GM10266 (cell line): Measurements from ENCODE around the gene DHTKD1.
"Not testable (repeated sequence)": the region's sequence is repeated elsewhere in the genome, so short reads cannot be mapped to it uniquely, and the experiment has no call there.

Experiments used
- DNase-seq: peaks from one replicate; pipeline ENCODE4 v3.0.0; 2012; ENCODE audit errors: extremely low spot score
- TF ChIP-seq, protein P1 (sequence below): IDR thresholded peaks from 2 replicates; pipeline ENCODE4 v1.5.1; 2012; ENCODE audit warnings: mild to moderate bottlenecking, low read depth; ENCODE audit not compliant: control insufficient read depth, insufficient read depth; ENCODE audit errors: missing control alignments

The DHTKD1 gene

DNA sequence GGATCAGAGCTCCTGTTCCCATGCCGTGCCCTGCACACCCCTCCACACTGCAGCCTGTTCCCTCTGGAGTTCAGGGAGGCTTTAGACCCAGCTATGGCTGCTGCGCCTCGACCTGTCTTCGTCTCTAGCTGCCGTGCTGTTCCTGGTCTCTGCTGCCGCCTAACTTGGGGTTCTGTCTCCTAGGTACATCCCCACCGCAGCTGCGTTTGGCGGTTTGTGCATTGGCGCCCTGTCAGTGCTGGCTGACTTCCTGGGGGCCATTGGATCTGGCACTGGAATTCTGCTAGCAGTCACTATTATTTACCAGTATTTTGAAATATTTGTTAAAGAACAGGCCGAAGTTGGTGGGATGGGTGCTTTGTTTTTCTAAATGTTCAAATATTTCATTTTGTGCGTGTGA, 95.3 kb downstream of the DHTKD1 start:
- DNase-seq, result no peak
- TF ChIP-seq, protein P1, sequence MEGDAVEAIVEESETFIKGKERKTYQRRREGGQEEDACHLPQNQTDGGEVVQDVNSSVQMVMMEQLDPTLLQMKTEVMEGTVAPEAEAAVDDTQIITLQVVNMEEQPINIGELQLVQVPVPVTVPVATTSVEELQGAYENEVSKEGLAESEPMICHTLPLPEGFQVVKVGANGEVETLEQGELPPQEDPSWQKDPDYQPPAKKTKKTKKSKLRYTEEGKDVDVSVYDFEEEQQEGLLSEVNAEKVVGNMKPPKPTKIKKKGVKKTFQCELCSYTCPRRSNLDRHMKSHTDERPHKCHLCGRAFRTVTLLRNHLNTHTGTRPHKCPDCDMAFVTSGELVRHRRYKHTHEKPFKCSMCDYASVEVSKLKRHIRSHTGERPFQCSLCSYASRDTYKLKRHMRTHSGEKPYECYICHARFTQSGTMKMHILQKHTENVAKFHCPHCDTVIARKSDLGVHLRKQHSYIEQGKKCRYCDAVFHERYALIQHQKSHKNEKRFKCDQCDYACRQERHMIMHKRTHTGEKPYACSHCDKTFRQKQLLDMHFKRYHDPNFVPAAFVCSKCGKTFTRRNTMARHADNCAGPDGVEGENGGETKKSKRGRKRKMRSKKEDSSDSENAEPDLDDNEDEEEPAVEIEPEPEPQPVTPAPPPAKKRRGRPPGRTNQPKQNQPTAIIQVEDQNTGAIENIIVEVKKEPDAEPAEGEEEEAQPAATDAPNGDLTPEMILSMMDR, result no peak

DNA sequence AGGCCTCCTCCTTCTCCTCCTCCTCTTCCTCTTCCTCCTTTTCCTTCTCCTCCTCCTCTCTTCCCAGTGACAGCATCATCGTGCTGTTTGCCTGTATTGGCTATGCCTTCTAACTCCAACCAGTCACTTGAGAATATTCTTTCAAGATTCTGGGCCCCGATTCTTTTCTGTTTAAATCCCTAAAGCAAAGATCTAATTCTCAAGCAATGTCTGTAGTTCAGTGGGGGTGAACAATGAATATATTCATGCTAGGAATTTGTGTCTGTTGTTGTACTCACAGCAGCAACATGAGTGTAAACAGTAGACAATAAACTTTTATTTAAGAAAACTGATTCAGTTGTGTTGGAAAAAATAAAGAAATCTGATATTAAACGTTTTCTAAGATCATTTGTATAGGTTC, 96.3 kb downstream of the DHTKD1 start:
- DNase-seq, result no peak
- TF ChIP-seq, protein P1, result no peak

DNA sequence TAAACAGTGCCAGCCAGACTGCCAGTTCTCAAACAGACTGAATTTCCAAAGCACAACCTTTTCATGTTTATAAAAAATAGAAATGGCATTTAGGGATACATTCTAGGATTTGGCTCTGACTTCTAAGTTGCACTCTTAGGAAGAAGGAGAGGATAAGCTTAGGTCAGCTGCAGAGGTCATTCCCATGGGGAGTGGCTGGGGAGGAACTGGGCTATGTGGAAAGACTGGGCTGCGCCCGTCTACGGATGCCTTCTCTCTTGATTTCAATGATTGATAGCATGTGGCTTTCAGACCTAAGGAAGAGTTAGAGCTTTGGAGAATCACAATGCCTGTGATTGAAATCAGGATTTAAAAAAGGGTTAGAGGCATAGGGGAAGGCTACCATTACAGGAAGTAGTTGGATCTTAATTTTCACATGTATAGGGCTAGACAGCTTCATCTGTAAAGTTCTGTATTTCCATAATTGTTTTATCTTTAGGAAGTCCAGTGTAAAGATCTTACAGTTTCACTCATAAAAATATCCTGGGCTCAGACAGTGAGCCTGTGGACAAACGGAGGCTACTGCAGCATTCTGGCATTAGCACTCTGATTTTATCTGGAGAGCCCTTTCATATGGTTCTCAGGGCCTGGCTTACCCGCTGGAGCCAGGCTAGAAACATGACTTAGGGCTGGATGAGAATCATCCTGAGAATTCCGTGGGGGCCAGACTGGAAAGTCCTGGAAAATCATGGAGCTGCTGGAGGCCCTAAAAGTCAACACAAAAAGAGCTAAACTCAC, 97.4 kb downstream of the DHTKD1 start:
- DNase-seq, result no peak
- TF ChIP-seq, protein P1, result no peak

DNA sequence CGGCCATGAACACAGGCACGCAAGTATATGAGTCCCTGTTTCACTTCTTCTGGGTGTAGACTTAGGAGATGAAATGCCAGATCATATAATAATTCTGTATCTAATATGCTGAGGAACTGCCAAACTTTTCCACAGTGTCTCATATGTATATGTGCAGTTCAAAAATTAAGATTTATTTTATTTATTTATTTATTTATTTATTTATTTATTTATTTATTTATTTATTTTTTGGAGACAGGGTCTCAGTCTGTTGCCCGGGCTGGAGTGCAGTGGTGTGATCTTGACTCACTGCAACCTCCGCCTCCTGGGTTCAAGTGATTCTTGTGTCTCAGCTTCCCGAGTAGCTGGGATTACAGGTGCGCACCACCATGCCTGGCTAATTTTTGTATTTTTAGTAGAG, 102.8 kb downstream of the DHTKD1 start:
- DNase-seq, result not testable (repeated sequence)
